ENCODE results near the gene HIP1. TPM values are rescaled to one million over a fixed set of nuclear protein-coding genes. Genes with fewer than 3 reads are reported as not detected.
A peak's percentile ranks its signal among the peaks of the same experiment; 100 is the strongest.

Gene HIP1
- total and polyA plus RNA-seq, 2 of the 13 experiments (the other 11 are each of a cell fraction or from before 2014, with no cell fraction given), result 4.5 to 6.2 TPM

DNA sequence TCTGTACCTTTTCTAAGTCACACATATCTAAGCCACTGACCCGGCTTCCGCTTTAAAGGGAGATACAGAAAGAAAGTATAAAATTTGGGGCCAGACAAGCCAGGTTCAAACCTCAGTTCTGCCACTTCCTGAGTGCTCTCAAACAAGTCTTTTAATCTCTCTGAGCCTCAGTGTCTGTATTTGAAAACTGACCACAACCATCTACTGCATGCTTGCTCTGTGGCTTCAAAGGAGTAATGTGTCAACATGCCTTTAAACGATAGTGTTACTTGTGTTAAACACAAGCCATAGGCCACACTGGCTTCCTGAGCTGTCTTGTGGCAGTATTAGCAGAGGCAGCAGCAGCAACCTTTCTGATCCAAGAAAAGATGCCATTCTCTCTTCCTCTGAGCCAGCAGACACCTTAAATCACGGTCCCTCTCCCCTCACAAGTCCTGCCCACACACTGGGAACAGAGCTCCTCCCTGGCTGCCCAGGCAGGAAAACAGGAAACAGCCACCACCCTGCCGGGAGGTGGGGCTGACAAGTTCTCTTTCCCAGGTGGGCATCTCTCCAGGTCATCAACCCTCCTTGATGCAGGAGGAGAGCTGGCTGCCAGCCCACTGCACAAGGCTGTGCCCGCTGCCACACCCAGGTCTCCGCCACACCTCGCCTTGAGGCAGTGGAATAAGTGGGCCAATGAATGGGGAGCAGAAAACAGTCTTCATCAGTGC is 10.7 kb downstream of the HIP1 start (continued):
- TF ChIP-seq ZFX (CRISPR knock-in tag; IDR thresholded peaks at IDR 0.05; ENCODE audit: low read depth) (peak; percentile 45), ZNF761 (CRISPR knock-in tag; conservative IDR thresholded peaks at IDR 0.05) (no peak), NAIF1 (CRISPR knock-in tag; IDR thresholded peaks at IDR 0.05; ENCODE audit: borderline replicate concordance) (no peak), NFKBIZ (CRISPR knock-in tag; IDR thresholded peaks at IDR 0.05) (no peak), ZNF850 (CRISPR knock-in tag; conservative IDR thresholded peaks at IDR 0.05) (no peak), YEATS2 (CRISPR knock-in tag; IDR thresholded peaks at IDR 0.05; ENCODE audit: borderline replicate concordance) (0 out of 2 replicates have a peak, but pooled peaks have one; percentile 27), ZNF772 (CRISPR knock-in tag; IDR thresholded peaks at IDR 0.05) (peak; percentile 45; the same call in 1 of the 2 replicates), MEIS2 (CRISPR knock-in tag; IDR thresholded peaks at IDR 0.05) (no peak), ISX (CRISPR knock-in tag; conservative IDR thresholded peaks at IDR 0.05) (no peak), TAF1 (CRISPR knock-in tag; IDR thresholded peaks at IDR 0.05) (no peak), MAFG (CRISPR knock-in tag; IDR thresholded peaks at IDR 0.05) (no peak), ASH2L (IDR thresholded peaks at IDR 0.05; ENCODE audit: insufficient read length, low read depth, low read length) (no peak), BHLHE40 (IDR thresholded peaks at IDR 0.05; ENCODE audit: low read length) (0 out of 2 replicates have a peak, but pooled peaks have one; percentile 34), FOSL2 (CRISPR knock-in tag; IDR thresholded peaks at IDR 0.05) (peak; percentile 26; the same call in 1 of the 2 replicates), PAF1 (CRISPR knock-in tag; IDR thresholded peaks at IDR 0.05) (no peak), HNRNPLL (IDR thresholded peaks at IDR 0.05; ENCODE audit: low read depth, low read length, poor library complexity, severe bottlenecking) (no peak), NR2F2 (IDR thresholded peaks at IDR 0.05; ENCODE audit: borderline replicate concordance, low read depth) (peak; percentile 53)
- TF ChIP-seq, protein P1, sequence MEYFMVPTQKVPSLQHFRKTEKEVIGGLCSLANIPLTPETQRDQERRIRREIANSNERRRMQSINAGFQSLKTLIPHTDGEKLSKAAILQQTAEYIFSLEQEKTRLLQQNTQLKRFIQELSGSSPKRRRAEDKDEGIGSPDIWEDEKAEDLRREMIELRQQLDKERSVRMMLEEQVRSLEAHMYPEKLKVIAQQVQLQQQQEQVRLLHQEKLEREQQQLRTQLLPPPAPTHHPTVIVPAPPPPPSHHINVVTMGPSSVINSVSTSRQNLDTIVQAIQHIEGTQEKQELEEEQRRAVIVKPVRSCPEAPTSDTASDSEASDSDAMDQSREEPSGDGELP (IDR thresholded peaks at IDR 0.05; ENCODE audit: borderline replicate concordance, low read depth), result no peak
- TF ChIP-seq, protein P2, sequence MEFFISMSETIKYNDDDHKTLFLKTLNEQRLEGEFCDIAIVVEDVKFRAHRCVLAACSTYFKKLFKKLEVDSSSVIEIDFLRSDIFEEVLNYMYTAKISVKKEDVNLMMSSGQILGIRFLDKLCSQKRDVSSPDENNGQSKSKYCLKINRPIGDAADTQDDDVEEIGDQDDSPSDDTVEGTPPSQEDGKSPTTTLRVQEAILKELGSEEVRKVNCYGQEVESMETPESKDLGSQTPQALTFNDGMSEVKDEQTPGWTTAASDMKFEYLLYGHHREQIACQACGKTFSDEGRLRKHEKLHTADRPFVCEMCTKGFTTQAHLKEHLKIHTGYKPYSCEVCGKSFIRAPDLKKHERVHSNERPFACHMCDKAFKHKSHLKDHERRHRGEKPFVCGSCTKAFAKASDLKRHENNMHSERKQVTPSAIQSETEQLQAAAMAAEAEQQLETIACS (CRISPR knock-in tag; IDR thresholded peaks at IDR 0.05), result no peak
- TF ChIP-seq, protein P3, sequence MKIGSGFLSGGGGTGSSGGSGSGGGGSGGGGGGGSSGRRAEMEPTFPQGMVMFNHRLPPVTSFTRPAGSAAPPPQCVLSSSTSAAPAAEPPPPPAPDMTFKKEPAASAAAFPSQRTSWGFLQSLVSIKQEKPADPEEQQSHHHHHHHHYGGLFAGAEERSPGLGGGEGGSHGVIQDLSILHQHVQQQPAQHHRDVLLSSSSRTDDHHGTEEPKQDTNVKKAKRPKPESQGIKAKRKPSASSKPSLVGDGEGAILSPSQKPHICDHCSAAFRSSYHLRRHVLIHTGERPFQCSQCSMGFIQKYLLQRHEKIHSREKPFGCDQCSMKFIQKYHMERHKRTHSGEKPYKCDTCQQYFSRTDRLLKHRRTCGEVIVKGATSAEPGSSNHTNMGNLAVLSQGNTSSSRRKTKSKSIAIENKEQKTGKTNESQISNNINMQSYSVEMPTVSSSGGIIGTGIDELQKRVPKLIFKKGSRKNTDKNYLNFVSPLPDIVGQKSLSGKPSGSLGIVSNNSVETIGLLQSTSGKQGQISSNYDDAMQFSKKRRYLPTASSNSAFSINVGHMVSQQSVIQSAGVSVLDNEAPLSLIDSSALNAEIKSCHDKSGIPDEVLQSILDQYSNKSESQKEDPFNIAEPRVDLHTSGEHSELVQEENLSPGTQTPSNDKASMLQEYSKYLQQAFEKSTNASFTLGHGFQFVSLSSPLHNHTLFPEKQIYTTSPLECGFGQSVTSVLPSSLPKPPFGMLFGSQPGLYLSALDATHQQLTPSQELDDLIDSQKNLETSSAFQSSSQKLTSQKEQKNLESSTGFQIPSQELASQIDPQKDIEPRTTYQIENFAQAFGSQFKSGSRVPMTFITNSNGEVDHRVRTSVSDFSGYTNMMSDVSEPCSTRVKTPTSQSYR (CRISPR knock-in tag; IDR thresholded peaks at IDR 0.05; ENCODE audit: borderline replicate concordance), result peak; percentile 26; the same call in 1 of the 2 replicates
- TF ChIP-seq, protein P4, sequence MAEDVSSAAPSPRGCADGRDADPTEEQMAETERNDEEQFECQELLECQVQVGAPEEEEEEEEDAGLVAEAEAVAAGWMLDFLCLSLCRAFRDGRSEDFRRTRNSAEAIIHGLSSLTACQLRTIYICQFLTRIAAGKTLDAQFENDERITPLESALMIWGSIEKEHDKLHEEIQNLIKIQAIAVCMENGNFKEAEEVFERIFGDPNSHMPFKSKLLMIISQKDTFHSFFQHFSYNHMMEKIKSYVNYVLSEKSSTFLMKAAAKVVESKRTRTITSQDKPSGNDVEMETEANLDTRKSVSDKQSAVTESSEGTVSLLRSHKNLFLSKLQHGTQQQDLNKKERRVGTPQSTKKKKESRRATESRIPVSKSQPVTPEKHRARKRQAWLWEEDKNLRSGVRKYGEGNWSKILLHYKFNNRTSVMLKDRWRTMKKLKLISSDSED (CRISPR knock-in tag; IDR thresholded peaks at IDR 0.05), result no peak
- TF ChIP-seq, protein P5, sequence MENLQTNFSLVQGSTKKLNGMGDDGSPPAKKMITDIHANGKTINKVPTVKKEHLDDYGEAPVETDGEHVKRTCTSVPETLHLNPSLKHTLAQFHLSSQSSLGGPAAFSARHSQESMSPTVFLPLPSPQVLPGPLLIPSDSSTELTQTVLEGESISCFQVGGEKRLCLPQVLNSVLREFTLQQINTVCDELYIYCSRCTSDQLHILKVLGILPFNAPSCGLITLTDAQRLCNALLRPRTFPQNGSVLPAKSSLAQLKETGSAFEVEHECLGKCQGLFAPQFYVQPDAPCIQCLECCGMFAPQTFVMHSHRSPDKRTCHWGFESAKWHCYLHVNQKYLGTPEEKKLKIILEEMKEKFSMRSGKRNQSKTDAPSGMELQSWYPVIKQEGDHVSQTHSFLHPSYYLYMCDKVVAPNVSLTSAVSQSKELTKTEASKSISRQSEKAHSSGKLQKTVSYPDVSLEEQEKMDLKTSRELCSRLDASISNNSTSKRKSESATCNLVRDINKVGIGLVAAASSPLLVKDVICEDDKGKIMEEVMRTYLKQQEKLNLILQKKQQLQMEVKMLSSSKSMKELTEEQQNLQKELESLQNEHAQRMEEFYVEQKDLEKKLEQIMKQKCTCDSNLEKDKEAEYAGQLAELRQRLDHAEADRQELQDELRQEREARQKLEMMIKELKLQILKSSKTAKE (CRISPR knock-in tag; IDR thresholded peaks at IDR 0.05; ENCODE audit: borderline replicate concordance), result peak; percentile 55; the same call in 1 of the 2 replicates

Measured in HepG2 (cell line).